Stomach (tissue), 9 donors: ENCODE results near the gene HTR6. TPM values are rescaled to one million over a fixed set of nuclear protein-coding genes. Genes with fewer than 3 reads are reported as not detected.

Experiments
- DNase-seq, 2 donors: peaks; one replicate each; pipeline versions ENCODE4 v3.0.0 to v3.0.0-alpha.2; 2013 to 2019
- H3K27ac ChIP-seq, 5 donors: fragments of 200-600 bp in 4 of 5; sonication (generic) in 4 of 5; one replicate each; pipeline ENCODE4 v1.5.1; 2013 to 2019; ENCODE audit warnings: mild to moderate bottlenecking in 1 of 5, moderate library complexity in 1 of 5
- H3K27me3 ChIP-seq, 3 donors: fragments of 200-600 bp; sonication (generic); one replicate each; pipeline ENCODE4 v1.5.1; 2017 to 2019; ENCODE audit warnings: mixed run types in 1 of 3
- H3K36me3 ChIP-seq, 4 donors: fragments of 200-600 bp; sonication (generic); 1 replicate in 3 of 4; 2 replicates in 1 of 4; pipeline ENCODE4 v1.5.1; 2016 to 2019
- H3K4me1 ChIP-seq, 4 donors: fragments of 200-600 bp; sonication (generic); one replicate each; pipeline ENCODE4 v1.5.1; 2016 to 2019
- H3K4me3 ChIP-seq, 4 donors: fragments of 200-600 bp; sonication (generic) in 3 of 4; one replicate each; pipeline ENCODE4 v1.5.1; 2016 to 2019; ENCODE audit warnings: mild to moderate bottlenecking in 1 of 4
- H3K9me3 ChIP-seq, 4 donors: fragments of 200-600 bp; sonication (generic); one replicate each; pipeline ENCODE4 v1.5.1; 2016 to 2019
- EP300 ChIP-seq: sonication (generic); formaldehyde crosslinking; IDR thresholded peaks from one replicate; pipeline ENCODE4 v1.6.1; 2017; ENCODE audit warnings: antibody characterized with exemption
- POLR2A ChIP-seq, 4 donors: fragments of 450-650 bp; IDR thresholded peaks; one replicate each; pipeline ENCODE4 v1.6.1; 2016; ENCODE audit warnings: antibody characterized with exemption in 4 of 4, control low read depth in 2 of 4, mild to moderate bottlenecking in 1 of 4, moderate library complexity in 1 of 4
- POLR2AphosphoS5 ChIP-seq, 3 donors: sonication (generic); formaldehyde crosslinking; IDR thresholded peaks; one replicate each; pipeline ENCODE4 v1.6.1; 2016; ENCODE audit warnings: antibody characterized with exemption in 3 of 3
- WGBS, 5 donors: extraction: QIAGEN DNeasy Blood & Tissue Kit in 3 of 5; methylation state at CpG; one replicate each; pipeline versions ENCODE4 v1.1.5 to v1.1.7; 2013 to 2018; 5-methylcytosine and 5-hydroxymethylcytosine counted together
- intact Hi-C: fragments of 100-400 bp; cut with DNase I; formaldehyde crosslinking; loops from one replicate; pipeline ENCODE4 v1.15.1; 2023; ENCODE audit warnings: low total_unique reads
- polyA plus RNA-seq, 3 donors: library from polyadenylated mRNA; stranded (reverse); fragments of 200-250 nt; gene quantifications; one replicate each; pipeline ENCODE4 v1.2.3, GENCODE V29; 2013
- total RNA-seq, 5 donors: library from RNA; depleted of rRNA; stranded (reverse); fragments of >200 nt; gene quantifications; one replicate each; pipeline versions ENCODE4 v1.1.0 to v1.2.3, GENCODE V29; 2014 to 2016
- TF ChIP-seq, protein P1 (sequence below), 7 experiments: fragments of 450-650 bp in 4 of 7; fragments of 200-600 bp in 3 of 7; sonication (generic) in 3 of 7; IDR thresholded peaks; one replicate each; pipeline ENCODE4 v1.5.1; 2016 to 2019; ENCODE audit warnings: antibody characterized with exemption in 7 of 7, control low read depth in 2 of 7, mild to moderate bottlenecking in 1 of 7
- donor health status: healthy with polysubstance abuse.
- donor health status: Bipolar disorder and iron deficiency.
- donor health status: healthy.

HTR6 gene
- total and polyA plus RNA-seq, 8 donors = not detected

DNA sequence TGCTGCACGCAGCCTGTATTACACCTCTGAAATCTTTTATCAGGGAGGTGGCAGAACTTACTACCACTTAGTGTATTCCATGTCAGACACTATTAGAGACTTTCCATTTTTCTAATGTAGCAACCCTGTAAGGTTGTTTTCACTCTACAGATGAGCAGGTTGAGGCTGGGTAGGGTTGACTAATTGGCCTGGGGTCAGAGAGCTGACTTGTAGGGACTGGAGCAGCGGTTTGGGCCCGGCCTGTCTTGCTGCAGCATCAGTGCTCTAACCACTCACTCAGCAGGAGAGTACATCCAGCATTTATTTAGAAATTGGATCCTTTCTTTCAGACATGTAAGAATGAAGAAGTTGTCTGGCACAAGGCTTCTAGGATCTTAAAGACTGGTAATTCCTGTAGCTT, 46.2 kb upstream of the HTR6 start:
- WGBS, 5 donors = 90 to 98% (median 97%) methylated on average over 3 of the region's 3 CpGs

DNA sequence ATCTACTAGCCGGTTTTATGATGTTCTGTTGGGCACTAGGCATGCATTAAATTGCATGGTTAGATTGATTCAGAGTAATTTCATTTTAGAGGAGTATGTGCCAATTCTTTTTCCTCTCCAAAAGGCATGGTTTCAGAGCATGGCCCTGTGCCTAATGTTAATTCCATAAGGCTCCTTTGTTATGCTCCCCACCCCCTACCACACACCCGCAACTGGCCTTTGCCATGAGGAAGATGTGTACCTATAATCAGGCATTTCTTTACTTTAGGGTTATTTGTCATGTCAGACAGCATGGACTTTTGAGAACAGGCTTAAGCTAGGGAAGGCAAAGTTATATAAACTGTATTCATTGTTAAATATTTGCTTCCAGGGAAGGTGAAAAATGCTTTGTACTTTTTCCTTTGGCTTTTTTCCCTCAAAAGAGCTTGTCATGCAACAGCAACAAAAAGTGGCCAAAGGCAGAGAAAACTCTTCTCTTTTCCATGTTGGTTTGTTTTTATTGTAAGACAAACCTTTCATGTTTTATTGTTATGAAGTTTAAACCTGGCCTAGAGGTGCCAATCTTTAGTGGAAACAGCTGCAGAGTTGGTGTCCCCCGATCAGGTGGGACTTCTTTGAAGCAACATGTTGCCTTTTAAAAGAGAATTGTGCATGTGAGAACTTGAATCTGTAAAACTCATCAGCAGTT, 44.8 kb upstream of the HTR6 start:
- H3K36me3 ChIP-seq = peaks cover 10 to 32% (median 27%) of the 10 kb centered on the region in 4 donors
- H3K4me1 ChIP-seq = peaks cover 12 to 68% (median 40%) of the 10 kb centered on the region in 4 donors
- intact Hi-C loops = no loop called here
- no peaks in the 10 kb centered on the region for H3K27me3 ChIP-seq
- no peak overlapping the region for H3K27ac ChIP-seq
- no peak overlapping the region for H3K4me3 ChIP-seq
- peak in 1 of 2 donors; percentile 65 for DNase-seq
- no peak for TF ChIP-seq EP300
- TF ChIP-seq POLR2AphosphoS5 (IDR thresholded peaks at IDR 0.05) = no peak
- TF ChIP-seq, protein P1, sequence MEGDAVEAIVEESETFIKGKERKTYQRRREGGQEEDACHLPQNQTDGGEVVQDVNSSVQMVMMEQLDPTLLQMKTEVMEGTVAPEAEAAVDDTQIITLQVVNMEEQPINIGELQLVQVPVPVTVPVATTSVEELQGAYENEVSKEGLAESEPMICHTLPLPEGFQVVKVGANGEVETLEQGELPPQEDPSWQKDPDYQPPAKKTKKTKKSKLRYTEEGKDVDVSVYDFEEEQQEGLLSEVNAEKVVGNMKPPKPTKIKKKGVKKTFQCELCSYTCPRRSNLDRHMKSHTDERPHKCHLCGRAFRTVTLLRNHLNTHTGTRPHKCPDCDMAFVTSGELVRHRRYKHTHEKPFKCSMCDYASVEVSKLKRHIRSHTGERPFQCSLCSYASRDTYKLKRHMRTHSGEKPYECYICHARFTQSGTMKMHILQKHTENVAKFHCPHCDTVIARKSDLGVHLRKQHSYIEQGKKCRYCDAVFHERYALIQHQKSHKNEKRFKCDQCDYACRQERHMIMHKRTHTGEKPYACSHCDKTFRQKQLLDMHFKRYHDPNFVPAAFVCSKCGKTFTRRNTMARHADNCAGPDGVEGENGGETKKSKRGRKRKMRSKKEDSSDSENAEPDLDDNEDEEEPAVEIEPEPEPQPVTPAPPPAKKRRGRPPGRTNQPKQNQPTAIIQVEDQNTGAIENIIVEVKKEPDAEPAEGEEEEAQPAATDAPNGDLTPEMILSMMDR (IDR thresholded peaks at IDR 0.05) = no peak
- no peak for TF ChIP-seq POLR2A (IDR thresholded peaks at IDR 0.05)
- no peaks in the 10 kb centered on the region for H3K9me3 ChIP-seq
- 29 to 55% (median 38%) methylated on average over 3 of the region's 3 CpGs for WGBS, 5 donors

More for the DNA sequence above, 46.2 kb upstream of the HTR6 start:
- Histone ChIP-seq H3K27ac (no peak overlapping the region), H3K9me3 (no peaks in the 10 kb centered on the region), H3K27me3 (no peaks in the 10 kb centered on the region), H3K4me3 (no peak overlapping the region), H3K36me3 (peaks cover 0 to 21% (median 15%) of the 10 kb centered on the region in 4 donors), H3K4me1 (peaks cover 12 to 80% (median 49%) of the 10 kb centered on the region in 4 donors)
- intact Hi-C loops = no loop called here
- TF ChIP-seq, protein P1 (IDR thresholded peaks at IDR 0.05) = no peak
- TF ChIP-seq POLR2AphosphoS5 (IDR thresholded peaks at IDR 0.05) (no peak), POLR2A (IDR thresholded peaks at IDR 0.05) (no peak), EP300 (no peak)
- no peak for DNase-seq

DNA sequence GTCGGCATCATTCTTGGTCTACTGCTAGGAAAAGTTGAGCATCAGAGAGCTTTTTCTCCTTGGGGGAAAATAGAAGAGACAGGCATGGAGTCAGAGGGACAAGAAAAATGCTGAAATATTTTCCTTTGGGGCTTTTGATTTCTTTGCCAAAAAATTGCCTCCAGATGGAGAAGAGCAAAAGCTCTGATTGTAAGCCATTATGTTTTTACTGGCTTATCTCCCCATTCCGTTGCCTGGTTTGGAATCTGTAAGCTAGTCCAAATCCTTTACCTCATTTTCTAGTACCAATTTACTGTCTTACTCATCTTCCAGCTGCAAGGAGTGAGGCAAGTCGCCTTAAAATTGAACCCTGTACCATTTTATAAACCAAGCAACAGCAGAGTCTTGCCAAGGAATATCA, 43.9 kb upstream of the HTR6 start:
- no peak overlapping the region for H3K27ac ChIP-seq

DNA sequence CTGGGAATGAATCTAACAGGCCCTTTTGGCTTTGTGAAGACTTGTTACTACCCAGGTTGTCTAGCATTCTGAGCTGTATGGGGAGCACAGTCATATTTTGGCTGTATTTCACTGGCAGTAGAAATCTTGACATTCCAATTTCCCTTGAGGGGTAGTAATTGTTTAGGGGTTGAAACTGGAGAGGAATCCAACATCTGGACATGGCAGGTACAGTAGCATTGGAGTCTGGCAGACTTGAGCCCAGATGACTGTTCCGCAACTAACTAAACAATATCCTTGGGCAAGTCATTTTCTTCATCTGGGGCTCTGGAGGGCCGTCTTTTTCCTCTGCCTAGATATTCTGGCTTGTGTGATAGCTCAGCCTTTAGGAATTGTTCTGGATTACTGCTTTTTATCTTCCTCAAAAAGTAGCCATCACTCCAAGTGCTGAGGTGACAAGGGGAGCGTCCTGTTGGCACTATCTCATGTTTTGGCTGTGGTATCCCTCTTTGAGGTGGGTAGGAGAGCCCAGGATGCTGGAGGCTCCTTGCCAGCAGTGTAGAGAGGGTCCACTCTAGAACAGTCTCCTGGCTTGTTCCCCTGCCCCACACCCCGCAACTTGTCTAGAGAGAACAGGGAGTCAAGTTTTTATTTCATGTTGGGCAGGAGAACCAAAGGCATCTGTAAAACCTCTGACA, 43.3 kb upstream of the HTR6 start:
- H3K4me1 ChIP-seq = peaks cover 12 to 66% (median 35%) of the 10 kb centered on the region in 4 donors
- H3K4me3 ChIP-seq = no peak overlapping the region
- WGBS, 5 donors = 89 to 96% (median 92%) methylated on average over 4 of the region's 4 CpGs
- no peak for DNase-seq
- H3K27ac ChIP-seq = peak overlapping the region in 1 of 5 donors; percentile 11
- no peaks in the 10 kb centered on the region for H3K27me3 ChIP-seq
- intact Hi-C loops = no loop called here
- peaks cover 22 to 38% (median 35%) of the 10 kb centered on the region in 4 donors for H3K36me3 ChIP-seq
- H3K9me3 ChIP-seq = no peaks in the 10 kb centered on the region
- TF ChIP-seq EP300 (no peak), POLR2A (IDR thresholded peaks at IDR 0.05) (no peak), POLR2AphosphoS5 (IDR thresholded peaks at IDR 0.05) (no peak)
- TF ChIP-seq, protein P1 (IDR thresholded peaks at IDR 0.05) = no peak

More for the DNA sequence above, 43.9 kb upstream of the HTR6 start:
- intact Hi-C loops = no loop called here
- WGBS, 5 donors = 74 to 84% (median 80%) methylated on average over 3 of the region's 3 CpGs
- H3K4me1 ChIP-seq = peaks cover 12 to 64% (median 33%) of the 10 kb centered on the region in 4 donors
- no peak for DNase-seq
- TF ChIP-seq POLR2A (IDR thresholded peaks at IDR 0.05) (no peak), EP300 (no peak), POLR2AphosphoS5 (IDR thresholded peaks at IDR 0.05) (no peak)
- TF ChIP-seq, protein P1 (IDR thresholded peaks at IDR 0.05) = no peak
- no peaks in the 10 kb centered on the region for H3K27me3 ChIP-seq
- no peak overlapping the region for H3K4me3 ChIP-seq
- peaks cover 16 to 38% (median 34%) of the 10 kb centered on the region in 4 donors for H3K36me3 ChIP-seq
- H3K9me3 ChIP-seq = no peaks in the 10 kb centered on the region
